Stimulated activated CD8-positive, alpha-beta memory T cell treated with anti-CD3 and anti-CD28 coated beads, Interleukin-4, amount 100 ng/mL, for 4 hours (primary cell): ENCODE measurements around the gene UPP1.
"Not testable (repeated sequence)": the region's sequence is repeated elsewhere in the genome, so short reads cannot be mapped to it uniquely, and the experiment has no call there.

Source experiments
- DNase-seq, 2 donors: peaks; one replicate each; pipeline ENCODE4 v3.0.0-alpha.2; 2020; ENCODE audit warnings: low read depth in 2 of 2, low spot score in 1 of 2

UPP1 gene

DNA sequence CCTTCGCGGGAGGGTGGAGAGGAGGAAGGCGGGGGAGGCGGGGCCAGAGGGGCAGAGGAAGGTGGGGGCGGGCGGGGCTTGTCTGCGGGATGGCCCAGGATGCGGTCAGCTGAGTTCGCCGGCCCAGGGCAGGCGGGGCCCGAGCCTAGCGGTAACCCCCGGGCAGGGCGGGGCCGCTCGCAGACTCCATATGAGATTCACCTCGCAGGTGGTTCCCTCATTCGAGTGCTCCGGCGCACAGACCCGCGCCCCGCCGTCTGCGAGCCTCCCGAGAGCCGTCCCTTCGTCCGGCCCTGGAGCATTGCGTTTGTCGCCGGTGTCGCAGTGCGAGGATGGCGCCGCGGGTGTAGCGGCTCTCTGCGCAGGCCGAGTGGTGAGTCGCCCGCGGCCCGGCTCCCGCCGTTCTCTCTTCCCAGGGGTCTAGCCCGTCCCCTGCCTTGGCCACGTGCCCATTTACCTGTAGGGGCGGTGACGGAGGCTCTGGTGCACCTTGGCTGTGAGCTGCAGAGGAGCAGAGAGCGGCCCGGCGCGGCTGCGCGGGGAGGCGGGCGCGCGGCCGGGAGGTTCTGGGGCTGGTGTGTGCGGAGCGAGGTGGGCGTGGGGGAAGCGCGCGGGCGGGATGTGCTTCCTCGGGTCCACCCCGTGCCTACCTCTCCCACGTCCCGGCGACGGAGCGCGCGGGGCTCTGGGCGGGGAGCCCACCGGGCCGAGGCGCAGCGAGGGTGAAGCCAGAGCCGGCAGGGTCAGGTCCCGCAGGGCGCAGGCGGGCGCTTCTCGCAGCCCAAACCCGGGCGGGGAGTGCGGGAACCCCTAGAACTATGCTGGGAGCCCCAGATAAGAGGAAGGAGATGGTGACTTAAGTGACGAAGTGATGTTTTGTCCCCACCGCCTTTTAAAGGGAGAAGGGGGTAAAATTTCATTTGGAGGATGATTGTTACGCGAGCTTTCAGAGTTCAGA, at the start of gene UPP1:
Gene UPP1 (plus strand): TSS at position 220 of the 958 bp plus-strand sequence. CDS start 5,519 bp downstream, outside the sequence.
- DNase-seq: peak; percentile 66 to 86

DNA sequence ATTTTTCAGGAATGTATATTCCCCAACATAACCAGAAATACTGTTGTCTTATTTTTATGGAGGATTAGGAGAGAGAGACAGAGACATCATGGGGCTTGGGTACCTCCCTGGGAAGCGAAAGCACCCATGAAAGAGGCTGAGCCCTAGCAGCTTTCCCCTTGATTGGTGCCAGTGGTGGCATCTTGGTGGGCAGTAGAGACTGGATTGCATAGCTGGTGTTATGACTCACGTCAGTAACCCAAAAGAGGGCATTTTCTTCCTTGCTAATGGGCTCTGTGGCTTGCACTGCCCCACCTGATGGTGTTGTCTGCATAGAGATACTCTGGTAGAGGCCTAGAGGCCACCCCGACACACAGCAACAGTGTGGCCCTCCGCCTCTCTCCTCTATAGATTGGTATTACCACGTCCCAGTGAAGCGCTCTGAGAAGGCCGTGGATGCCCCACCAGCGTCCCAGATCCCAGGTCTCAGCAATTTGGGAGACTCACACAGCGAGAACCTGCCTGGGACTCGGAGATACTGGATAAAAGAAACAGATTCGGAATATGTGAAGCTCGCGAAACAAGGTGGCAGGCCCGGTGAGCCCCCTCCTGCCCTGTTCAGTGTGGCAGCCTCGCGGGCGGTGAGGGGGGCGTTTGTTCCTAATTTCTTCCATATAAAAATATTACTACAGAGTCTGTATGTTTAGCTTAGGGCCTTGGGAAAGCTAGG, 48.0 kb upstream of the UPP1 start:
- no peak for DNase-seq

DNA sequence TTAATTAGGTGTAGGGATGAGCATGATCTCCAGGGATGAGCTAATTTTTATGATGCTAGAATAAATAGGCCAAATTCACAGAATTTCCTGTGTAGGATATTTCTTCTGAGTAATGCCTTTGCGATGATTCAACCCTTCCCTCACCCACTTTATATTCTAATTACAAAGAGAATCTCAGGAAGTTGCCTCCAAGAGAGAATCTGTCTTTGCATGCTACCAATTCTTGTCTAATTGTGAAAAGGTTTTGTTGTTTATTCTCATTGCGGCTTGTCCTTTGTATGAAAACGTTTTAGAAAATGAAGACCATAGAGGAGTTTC, 47.5 kb upstream of the UPP1 start:
- no peak for DNase-seq

DNA sequence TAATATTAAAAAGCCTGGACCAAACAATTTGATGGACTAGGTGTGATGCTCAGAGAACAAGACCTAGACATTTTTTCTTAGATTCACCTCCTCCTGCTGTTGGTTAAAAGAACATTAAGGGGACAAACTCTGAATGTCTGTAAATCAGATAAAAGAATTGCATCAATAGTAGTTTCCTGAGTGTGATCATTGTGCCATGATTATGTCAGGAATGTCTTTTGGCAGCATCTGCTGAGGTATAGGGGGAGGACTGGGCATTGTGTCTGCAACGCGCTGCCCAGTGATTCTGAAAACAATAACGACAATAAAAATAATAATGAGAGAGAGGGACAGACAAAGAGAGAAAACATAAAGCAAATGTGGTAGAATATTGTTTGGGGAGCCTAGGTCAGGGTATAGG, 46.8 kb upstream of the UPP1 start:
- DNase-seq: no peak

DNA sequence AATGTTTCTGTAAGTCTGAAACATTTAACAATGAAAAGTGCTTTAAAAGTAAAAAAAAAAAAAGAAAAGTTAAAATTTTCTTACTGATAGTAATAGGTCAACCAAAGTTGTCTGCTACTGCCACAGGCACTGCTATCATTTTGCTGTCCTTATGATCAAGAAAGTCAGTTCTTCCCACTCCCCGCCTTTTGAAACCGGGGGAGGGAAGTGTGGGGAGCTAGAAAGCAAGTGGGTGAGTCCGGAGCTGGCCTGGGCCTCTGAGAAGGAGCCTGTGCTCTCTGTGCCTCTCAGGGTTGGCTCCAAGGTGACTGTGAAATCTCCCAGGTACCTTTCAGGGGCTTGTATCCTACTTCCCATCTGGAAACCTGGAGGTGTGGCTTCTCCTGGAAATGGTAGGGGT, 46.4 kb upstream of the UPP1 start:
- no peak for DNase-seq

DNA sequence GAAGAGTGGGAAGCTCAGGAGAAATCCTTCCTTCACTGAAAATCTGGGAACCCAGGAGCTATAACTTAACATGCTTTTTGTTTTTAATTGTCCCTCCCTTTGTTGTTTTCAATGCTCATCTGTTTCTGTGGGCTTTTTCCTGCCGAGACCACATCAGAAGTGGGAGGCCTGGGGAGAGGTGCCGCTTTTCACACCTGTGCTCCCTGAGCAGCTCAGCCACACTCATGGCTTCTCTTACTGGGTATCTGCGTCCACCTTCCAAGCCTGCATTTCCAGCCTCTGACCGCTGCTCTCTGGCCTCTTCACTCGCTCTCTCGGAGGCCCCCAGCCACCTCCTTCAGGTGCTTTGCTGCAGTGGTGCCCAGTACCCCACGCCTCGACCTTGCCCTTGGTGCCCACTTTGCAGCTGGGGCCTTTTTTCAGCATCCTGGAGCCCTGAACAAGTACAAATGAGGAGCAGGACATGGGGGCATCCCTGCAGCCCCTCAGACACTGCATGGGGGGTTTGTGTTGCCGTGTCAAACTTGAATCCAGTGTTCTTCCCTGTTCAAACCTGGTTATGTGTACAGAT, 43.8 kb upstream of the UPP1 start:
- no peak for DNase-seq

DNA sequence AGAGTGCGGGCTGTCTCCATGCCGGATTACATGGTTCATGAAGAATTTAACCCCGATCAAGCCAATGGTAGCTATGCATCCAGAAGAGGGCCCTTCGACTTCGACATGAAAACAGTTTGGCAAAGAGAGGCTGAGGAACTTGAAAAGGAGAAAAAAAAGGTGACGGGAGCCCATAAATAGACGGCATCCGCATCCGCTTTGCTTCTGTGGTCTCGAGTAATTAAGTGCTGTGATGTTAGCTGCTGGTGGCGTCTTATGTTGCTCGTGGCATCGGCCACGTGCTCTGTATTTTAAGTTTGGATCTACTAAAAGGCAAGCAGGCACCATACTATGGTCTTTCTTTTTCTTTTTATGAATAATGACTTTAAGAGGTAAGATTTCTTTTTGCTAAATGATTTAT, 42.6 kb upstream of the UPP1 start:
- peak in 1 of 2 donors; percentile 4 for DNase-seq

DNA sequence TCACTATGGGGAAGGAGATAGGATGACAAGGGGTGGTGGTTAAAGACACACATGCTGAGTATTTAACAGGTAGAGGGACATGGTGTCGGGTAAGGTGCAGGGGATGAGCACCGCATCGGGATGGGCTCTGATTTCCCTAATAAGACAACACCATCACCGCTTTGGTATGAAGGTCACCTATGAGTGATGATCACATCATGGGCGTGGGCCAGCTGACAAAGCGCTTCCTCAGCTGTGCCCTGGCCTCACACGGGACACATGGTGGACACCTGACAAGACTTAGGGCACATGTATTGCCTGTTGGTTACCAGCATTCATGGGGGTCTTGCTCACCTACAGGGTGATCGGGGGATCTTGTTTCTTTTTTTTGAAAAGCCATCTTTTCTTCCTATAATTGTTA, 41.0 kb upstream of the UPP1 start:
- DNase-seq: no peak

DNA sequence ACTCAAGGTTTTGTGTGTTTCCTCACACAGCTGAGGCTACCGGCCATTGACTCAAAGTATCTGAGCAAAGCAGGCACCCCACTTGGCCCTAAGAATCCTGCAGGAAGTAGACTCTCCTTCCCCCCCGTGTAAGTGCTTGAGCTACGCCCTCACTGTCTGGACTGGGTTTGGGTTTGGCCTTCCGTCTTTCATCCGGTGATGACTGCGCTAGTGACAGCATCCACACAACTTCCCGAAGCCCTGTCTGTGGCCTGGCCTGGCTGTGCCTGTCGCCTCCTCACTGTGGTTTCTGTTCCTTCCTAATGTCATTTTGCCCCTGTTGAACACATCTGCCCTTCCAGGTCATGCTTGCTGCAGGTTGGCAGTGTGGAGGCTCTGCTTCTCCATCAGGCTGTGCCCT, 39.2 kb upstream of the UPP1 start:
- DNase-seq: no peak

DNA sequence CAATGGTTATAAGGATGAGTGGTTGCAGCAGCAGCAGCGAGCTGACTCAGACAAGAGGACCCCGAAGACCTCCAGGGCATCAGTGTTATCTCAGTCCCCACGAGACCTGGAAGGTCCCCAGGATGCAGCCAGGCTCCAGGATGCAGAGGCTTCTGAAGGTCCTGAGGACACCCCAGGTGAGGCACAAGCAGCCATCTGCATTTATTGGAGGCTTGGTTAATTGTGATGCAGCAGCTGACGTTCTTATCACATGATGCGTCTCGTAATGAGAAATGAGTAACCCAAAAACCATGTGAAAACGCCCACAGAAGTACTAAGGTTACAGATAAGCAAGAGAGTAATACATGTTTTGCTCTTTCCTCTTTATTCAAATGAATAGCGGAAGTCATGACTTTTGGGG, 36.3 kb upstream of the UPP1 start:
- no peak for DNase-seq

DNA sequence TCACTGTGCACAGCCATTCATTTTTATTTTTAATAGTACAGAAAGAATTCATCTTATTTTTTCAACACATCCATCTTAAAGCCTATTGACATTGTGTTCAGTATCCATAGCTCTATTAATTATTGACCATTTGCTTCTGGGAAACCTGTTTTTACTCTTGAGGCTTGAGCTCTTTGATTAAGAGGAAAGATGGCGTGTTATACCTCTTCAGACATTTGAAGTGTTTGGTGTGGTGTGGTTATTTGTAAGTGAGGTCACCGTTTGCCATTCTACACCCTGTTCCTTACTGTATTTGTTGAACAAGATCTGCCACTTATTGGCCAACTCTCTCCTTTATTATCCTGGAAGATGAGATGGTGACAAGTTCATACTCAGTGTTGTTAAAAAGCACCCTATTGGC, 35.3 kb upstream of the UPP1 start:
- no peak for DNase-seq

DNA sequence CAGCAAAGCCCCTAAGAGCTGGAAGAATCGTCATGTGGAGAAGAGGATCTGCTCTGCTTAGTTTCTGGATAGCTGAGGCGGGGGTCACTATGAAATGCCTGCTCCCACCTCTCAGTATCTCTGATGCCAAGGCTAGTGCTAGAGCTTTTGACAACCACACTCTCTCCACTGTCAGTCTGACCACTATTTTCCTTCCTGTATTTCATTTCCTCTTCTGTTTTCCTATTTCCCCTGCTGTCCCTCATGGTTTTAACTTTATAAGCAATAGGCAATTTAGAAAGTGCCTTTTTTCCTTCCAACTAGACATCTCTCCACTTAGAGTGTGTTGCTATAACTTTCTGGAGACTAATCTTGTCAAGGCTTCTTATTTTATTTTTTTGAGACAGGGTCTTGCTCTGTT, 30.1 kb upstream of the UPP1 start:
- DNase-seq: no peak

DNA sequence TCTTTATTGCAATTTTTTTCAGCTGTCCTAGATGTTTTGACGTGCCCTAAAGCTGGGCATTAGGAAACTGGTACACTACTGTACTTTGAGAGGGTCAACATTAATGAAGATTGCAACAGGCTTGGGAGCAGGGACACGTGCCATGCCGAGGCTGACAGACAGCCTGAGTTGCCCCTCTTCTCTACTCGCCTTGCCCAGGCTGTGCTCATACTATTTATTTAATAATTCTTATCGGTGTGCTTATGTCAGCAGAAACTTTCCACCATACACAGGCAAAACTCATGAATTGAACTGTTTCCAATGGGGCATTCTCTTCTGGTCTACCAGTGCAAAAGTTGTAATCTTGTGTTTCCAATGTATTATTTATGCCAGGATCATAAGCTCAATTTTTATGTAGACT, 29.4 kb upstream of the UPP1 start:
- no peak for DNase-seq

DNA sequence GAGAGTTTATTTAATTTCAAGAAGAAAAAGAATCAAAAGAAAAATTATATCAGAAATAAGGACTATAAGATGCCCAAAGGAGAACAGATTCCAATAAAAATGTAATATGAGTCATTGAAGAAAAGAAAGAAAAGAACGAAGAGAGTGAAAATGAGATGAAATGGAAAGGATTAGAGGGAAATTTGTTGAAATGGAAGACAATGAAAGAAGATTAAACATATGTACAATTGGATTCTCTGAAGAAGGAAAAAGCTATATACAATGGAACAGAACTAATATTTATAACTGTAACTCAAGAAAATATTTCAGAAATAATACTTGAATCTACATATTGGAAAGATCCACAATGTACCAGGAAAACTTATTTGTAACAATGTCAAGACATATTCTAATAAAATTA, 25.1 kb upstream of the UPP1 start:
- no peak for DNase-seq

DNA sequence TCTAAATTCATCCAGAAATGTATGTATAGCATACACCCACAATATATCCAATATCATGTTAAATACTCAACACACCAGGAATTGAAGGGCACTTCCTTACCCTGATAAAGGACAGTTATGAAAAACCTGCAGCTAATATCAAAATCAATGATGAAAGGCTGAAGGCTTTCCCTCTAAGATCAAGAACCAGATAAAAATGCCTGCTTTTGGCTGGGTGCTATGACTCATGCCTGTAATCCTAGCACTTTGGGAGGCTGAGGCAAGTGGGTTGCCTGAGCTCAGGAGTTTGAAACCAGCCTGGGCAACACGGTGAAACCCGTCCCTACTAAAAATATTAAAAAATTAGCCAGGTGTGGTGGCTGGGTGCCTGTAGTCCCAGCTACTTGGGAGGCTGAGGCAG, 21.6 kb upstream of the UPP1 start:
- no peak for DNase-seq

DNA sequence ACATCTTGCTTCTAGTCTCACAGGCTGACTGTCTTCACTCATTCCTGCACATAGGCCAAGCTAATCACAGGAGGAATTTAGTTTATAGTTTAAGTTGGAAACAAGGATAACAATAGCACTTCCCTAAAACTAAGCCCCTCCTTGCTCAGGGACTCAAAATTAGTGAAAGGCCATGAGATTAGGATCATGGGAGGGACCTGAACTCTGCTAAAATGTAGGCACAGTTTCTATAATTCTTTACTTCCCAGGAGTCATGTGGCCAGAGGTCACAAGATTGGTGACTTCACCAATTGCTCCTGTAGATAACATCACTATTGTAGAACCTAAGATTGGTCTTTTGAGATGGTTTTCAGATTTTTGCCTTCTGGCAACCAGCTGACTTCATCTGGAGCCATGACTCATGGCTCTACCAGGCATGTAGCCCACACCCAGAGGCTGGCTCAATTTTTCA, 14.8 kb upstream of the UPP1 start:
- no peak for DNase-seq

DNA sequence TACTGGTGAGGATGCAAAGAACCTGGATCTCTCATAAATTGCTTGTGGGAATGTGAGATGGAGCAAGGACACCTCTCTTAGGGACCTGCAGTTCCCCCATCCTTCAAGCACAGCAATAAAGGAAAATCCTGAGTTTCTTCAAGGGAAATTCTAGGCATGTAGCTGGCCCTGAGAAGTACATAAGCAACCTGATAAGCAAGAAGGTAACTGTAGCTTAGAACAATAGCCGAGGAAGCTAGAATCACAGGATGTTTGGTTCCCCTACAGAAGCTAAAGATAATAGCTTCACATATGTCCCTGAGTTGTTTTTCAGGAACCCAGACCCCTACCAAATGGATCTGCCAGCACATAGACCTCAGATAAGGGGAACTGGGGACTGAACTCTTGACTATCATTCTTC, 11.6 kb upstream of the UPP1 start:
- no peak for DNase-seq

DNA sequence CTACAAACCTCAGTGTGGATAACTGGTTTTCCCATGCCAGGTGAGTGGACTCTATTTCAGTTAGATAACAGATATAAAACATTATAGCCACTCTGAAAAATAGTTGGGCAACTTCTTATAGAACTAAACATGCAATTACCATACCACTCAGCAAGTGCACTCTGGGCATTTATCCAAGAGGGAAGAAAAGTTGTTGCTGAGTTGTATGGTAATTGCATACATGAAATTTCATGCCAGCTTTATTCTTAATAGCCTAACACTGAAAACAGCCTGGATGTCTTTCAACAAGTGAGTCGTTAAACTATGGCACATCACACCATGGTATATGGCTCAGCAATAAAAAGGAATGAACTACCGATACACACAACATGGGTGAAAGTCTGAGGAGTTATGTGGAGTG, 10.6 kb upstream of the UPP1 start:
- no peak for DNase-seq

DNA sequence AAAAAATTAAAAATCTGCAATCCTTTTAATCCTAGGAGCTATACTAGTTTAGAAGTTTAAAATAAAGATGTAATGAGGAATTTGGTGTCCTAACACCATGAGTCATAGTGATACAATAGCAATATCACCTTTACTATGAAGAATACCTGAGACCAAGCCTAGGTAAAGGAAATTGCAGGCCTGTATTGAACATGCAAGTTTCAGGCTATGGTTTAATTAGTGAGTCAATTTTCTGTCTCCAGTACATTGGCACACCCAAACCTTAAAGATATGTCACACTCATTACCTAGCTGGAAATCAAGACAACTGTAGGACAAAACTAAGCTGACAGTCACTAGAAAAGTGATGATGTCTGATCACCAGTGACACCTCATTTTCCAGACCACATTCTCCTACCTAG, 6.7 kb upstream of the UPP1 start:
- not testable (repeated sequence) for DNase-seq

DNA sequence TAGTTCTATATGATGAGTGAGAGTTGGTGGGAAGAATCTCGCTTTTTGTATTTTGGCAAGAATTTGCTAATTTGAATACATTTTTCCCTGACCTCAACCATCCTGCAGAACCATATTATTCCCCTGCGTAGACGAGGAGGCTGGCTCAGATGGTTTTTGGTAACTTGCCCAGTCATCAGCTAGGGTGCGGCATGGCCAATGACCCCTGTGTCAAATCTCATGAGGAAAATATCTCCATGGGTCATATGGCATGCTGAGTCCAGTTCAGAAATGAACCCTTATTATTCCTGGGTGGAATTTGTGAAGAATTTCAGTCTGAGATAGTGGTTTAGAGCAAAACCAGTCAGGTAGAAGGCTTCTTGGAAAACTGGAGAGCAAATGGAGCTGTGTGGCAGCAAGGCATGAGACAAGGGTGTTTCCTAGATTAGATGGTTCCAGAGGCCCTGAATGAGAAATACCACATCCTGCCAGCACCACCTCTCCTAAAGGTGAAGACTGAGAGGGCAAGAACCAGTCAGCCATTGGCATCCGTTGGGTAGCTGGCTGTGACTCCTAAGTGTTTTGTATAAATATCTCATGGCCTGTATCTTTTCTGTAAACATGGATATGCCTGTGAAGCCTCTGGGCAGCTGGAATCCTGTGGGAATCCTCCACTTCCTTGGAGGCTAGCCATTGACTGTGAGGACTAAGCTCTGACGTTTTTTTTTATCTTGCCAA, 5.8 kb upstream of the UPP1 start:
- DNase-seq: no peak

DNA sequence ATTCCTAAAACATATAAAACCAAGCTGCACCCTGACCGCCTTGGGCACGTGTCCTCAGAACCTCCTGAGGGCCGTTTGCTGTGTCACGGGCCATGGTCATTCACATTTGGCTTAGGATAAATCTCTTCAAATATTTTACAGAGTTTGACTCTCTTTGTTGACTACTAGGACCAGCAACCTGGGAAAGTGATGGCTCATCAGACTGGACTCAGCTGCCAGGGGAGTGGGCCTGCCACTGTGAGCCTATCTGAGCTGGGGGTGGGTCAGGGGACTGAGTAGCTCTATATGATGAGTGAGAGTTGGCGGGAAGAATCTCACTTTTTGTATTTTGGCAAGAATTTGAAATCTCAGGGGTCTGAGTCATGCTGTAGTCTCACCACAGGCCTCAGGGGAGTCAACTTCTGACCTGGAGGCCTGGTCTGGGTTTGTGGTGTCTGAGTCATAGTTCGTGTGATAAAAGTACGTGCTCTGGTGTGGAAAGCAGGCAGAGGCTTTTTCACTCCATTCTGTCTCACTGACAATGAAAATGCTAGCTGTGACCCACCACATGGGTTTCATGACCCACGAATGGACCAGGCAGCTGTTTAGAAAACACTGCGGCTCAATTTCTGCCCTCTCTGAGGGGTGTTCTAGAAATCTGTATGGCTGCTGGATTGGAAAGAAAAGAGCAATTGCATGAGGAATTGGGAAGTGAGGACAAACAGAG, 4.2 kb upstream of the UPP1 start:
- DNase-seq: peak in 1 of 2 donors; percentile 71
